Breast epithelium (tissue), 4 donors: ENCODE data around the gene RETREG1. TPM values are rescaled to one million over a fixed set of nuclear protein-coding genes. Genes with fewer than 3 reads are reported as not detected.

ENCODE experiments used
- DNase-seq, 2 donors: peaks; one replicate each; pipeline ENCODE4 v3.0.0-alpha.2; 2019; ENCODE audit warnings: low spot score in 2 of 2
- H3K27ac ChIP-seq, 2 donors: fragments of 200-600 bp; sonication (generic) in 1 of 2; one replicate each; pipeline ENCODE4 v1.5.1; 2016 to 2019; ENCODE audit warnings: mild to moderate bottlenecking in 1 of 2
- H3K27me3 ChIP-seq, 2 donors: fragments of 200-600 bp; sonication (generic) in 1 of 2; one replicate each; pipeline versions ENCODE4 v1.5.1 to v1.6.0; 2017 to 2019; ENCODE audit warnings: control low read depth in 1 of 2, mild to moderate bottlenecking in 1 of 2
- H3K36me3 ChIP-seq: fragments of 200-600 bp; one replicate; pipeline ENCODE4 v1.5.1; 2019
- H3K4me1 ChIP-seq, 2 donors: fragments of 200-600 bp; sonication (generic); one replicate each; pipeline ENCODE4 v1.5.1; 2016 to 2019; ENCODE audit warnings: control low read depth in 1 of 2
- H3K4me3 ChIP-seq, 3 donors: fragments of 200-600 bp; sonication (generic); 1 replicate in 2 of 3; 2 replicates in 1 of 3; pipeline ENCODE4 v1.5.1; 2016 to 2019; ENCODE audit warnings: mild to moderate bottlenecking in 3 of 3, moderate library complexity in 2 of 3
- H3K9me3 ChIP-seq, 2 donors: fragments of 200-600 bp; sonication (generic) in 1 of 2; one replicate each; pipeline ENCODE4 v1.5.1; 2016 to 2019; ENCODE audit warnings: control low read depth in 1 of 2
- CTCF ChIP-seq, 3 donors: fragments of 450-650 bp; IDR thresholded peaks; one replicate each; pipeline ENCODE4 v1.5.1; 2016 to 2017; ENCODE audit warnings: antibody characterized with exemption in 3 of 3, mild to moderate bottlenecking in 3 of 3, moderate library complexity in 3 of 3
- POLR2A ChIP-seq: fragments of 450-650 bp; IDR thresholded peaks from one replicate; pipeline ENCODE4 v1.6.1; 2016; ENCODE audit warnings: antibody characterized with exemption, mild to moderate bottlenecking, moderate library complexity
- POLR2AphosphoS5 ChIP-seq, 3 donors: sonication (generic); formaldehyde crosslinking; IDR thresholded peaks; one replicate each; pipeline ENCODE4 v1.6.1; 2017; ENCODE audit warnings: antibody characterized with exemption in 3 of 3
- intact Hi-C: fragments of 100-400 bp; cut with DNase I; formaldehyde crosslinking; loops from one replicate; pipeline ENCODE4 v1.15.1; 2023; ENCODE audit warnings: low total_unique reads
- total RNA-seq, 3 donors: library from RNA; depleted of rRNA; stranded (reverse); fragments of >200 nt; gene quantifications; one replicate each; pipeline ENCODE4 v1.1.0, GENCODE V29; 2016

The RETREG1 gene
- total RNA-seq, 3 donors from 2014 or later = 27.1 to 51.5 (median 37.7) TPM

- intact Hi-C loops = no loop called here
- no peak for DNase-seq
- no peaks in the 10 kb centered on the region for H3K9me3 ChIP-seq
- H3K4me1 ChIP-seq = no peaks in the 10 kb centered on the region
- H3K27ac ChIP-seq = no peak overlapping the region
- no peaks in the 10 kb centered on the region for H3K36me3 ChIP-seq
- no peak overlapping the region for H3K4me3 ChIP-seq
- TF ChIP-seq POLR2AphosphoS5 (IDR thresholded peaks at IDR 0.05) (no peak), POLR2A (no peak), CTCF (IDR thresholded peaks at IDR 0.05) (no peak)
- H3K27me3 ChIP-seq = peaks cover 0 to under 1% of the 10 kb centered on the region in 2 donors
Observed at GRCh38 chr5:16431490-16431889, 185.3 kb downstream of the RETREG1 start.

GRCh38 chr5:16430349-16431089 is 186.3 kb downstream of the RETREG1 start:
- Histone ChIP-seq H3K27ac (no peak overlapping the region), H3K4me1 (no peaks in the 10 kb centered on the region), H3K9me3 (no peaks in the 10 kb centered on the region), H3K4me3 (no peak overlapping the region), H3K36me3 (no peaks in the 10 kb centered on the region), H3K27me3 (peaks cover 0 to 6% of the 10 kb centered on the region in 2 donors)
- TF ChIP-seq CTCF (IDR thresholded peaks at IDR 0.05) (no peak), POLR2AphosphoS5 (IDR thresholded peaks at IDR 0.05) (no peak), POLR2A (no peak)
- DNase-seq = no peak
- intact Hi-C loops = no loop called here

- Histone ChIP-seq H3K4me1 (no peaks in the 10 kb centered on the region), H3K27ac (no peak overlapping the region), H3K36me3 (no peaks in the 10 kb centered on the region), H3K27me3 (peaks cover 0 to 6% of the 10 kb centered on the region in 2 donors), H3K9me3 (no peaks in the 10 kb centered on the region), H3K4me3 (no peak overlapping the region)
- intact Hi-C loops = no loop called here
- DNase-seq = no peak
- TF ChIP-seq POLR2A (no peak), CTCF (IDR thresholded peaks at IDR 0.05) (no peak), POLR2AphosphoS5 (IDR thresholded peaks at IDR 0.05) (no peak)
Observed at GRCh38 chr5:16428359-16428758, 188.4 kb downstream of the RETREG1 start.

GRCh38 chr5:16427587-16427986 is 189.2 kb downstream of the RETREG1 start:
- H3K36me3 ChIP-seq = no peaks in the 10 kb centered on the region
- no peak for DNase-seq
- H3K4me1 ChIP-seq = no peaks in the 10 kb centered on the region
- no peak overlapping the region for H3K27ac ChIP-seq
- H3K9me3 ChIP-seq = no peaks in the 10 kb centered on the region
- H3K4me3 ChIP-seq = no peak overlapping the region
- TF ChIP-seq CTCF (IDR thresholded peaks at IDR 0.05) = no peak
- TF ChIP-seq POLR2AphosphoS5 (IDR thresholded peaks at IDR 0.05) = no peak
- TF ChIP-seq POLR2A = no peak
- intact Hi-C loops = no loop called here
- H3K27me3 ChIP-seq = peaks cover 0 to 6% of the 10 kb centered on the region in 2 donors

Other genes starting within 250 kb of the RETREG1 start
- gene ZNF622, start 151.2 kb downstream of the RETREG1 start, total RNA-seq = 10 to 100 TPM; 27.9 to 37.6 (median 31.3) TPM